Neuronal stem cell (in vitro differentiated cells): ENCODE results near the gene HIGD1C.

Experiments used
- DNase-seq: peaks from one replicate; pipeline ENCODE4 v3.0.0-alpha.2; 2013; ENCODE audit warnings: low spot score
- H2AFZ ChIP-seq: one replicate; pipeline ENCODE4 v1.6.1; 2013; ENCODE audit warnings: mild to moderate bottlenecking, low read length, inconsistent platforms
- H2AK5ac ChIP-seq: 2 replicates; pipeline ENCODE4 v1.6.1; 2013; ENCODE audit warnings: low read depth, mild to moderate bottlenecking, inconsistent platforms, low read length, moderate library complexity, mixed read lengths
- H2BK120ac ChIP-seq: 2 replicates; pipeline ENCODE4 v1.6.1; 2013; ENCODE audit warnings: low read depth, mild to moderate bottlenecking, inconsistent platforms, low read length, moderate library complexity, mixed read lengths
- H2BK12ac ChIP-seq: one replicate; pipeline ENCODE4 v1.6.1; 2013; ENCODE audit warnings: low read length, inconsistent platforms
- H2BK15ac ChIP-seq: 2 replicates; pipeline ENCODE4 v1.6.1; 2013; ENCODE audit warnings: mild to moderate bottlenecking, low read length, inconsistent platforms, mixed read lengths
- H2BK5ac ChIP-seq: one replicate; pipeline ENCODE4 v1.6.1; 2013; ENCODE audit warnings: inconsistent platforms, mild to moderate bottlenecking, low read length, moderate library complexity
- H3K14ac ChIP-seq: one replicate; pipeline ENCODE4 v1.6.1; 2013; ENCODE audit warnings: low read length, inconsistent platforms
- H3K18ac ChIP-seq: 2 replicates; pipeline ENCODE4 v1.6.1; 2013; ENCODE audit warnings: low read length, inconsistent platforms
- H3K23ac ChIP-seq: 2 replicates; pipeline ENCODE4 v1.6.1; 2013; ENCODE audit warnings: low read depth, mild to moderate bottlenecking, mixed read lengths, low read length, inconsistent platforms; ENCODE audit not compliant: poor library complexity
- H3K27ac ChIP-seq: replicated peaks from 3 replicates; pipeline ENCODE4 v1.5.1; 2013; ENCODE audit warnings: low read length, inconsistent platforms
- H3K27me3 ChIP-seq, 3 experiments: 2 replicates each; pipeline ENCODE4 v1.6.1; 2013; ENCODE audit warnings: low read length in 3 of 3, mild to moderate bottlenecking in 2 of 3, inconsistent platforms in 1 of 3, low read depth in 1 of 3, mixed read lengths in 1 of 3, moderate library complexity in 1 of 3; ENCODE audit not compliant: control insufficient read depth in 3 of 3, insufficient read depth in 3 of 3
- H3K36me3 ChIP-seq, 2 donors: replicated peaks in 1 of 2; 2 replicates each; pipeline ENCODE4 v1.6.1; 2013; ENCODE audit warnings: low read length in 2 of 2; ENCODE audit not compliant: control insufficient read depth in 2 of 2, insufficient read depth in 2 of 2
- H3K4ac ChIP-seq: 2 replicates; pipeline ENCODE4 v1.6.1; 2013; ENCODE audit warnings: inconsistent platforms, mild to moderate bottlenecking, low read length, moderate library complexity
- H3K4me1 ChIP-seq, 2 donors: 1 replicate in 1 of 2; 2 replicates in 1 of 2; pipeline ENCODE4 v1.6.1; 2013; ENCODE audit warnings: low read length in 2 of 2, low read depth in 1 of 2; ENCODE audit not compliant: control insufficient read depth in 2 of 2, insufficient read depth in 1 of 2
- H3K4me2 ChIP-seq: one replicate; pipeline ENCODE4 v1.6.1; 2013; ENCODE audit warnings: mild to moderate bottlenecking, low read length, inconsistent platforms; ENCODE audit not compliant: insufficient read depth, poor library complexity, severe bottlenecking
- H3K4me3 ChIP-seq, 2 donors: 2 replicates each; pipeline ENCODE4 v1.5.1; 2013; ENCODE audit warnings: low read length in 2 of 2, mild to moderate bottlenecking in 2 of 2, inconsistent platforms in 1 of 2, moderate library complexity in 1 of 2
- H3K79me1 ChIP-seq: one replicate; pipeline ENCODE4 v1.6.1; 2013; ENCODE audit warnings: low read depth, mild to moderate bottlenecking, inconsistent platforms, low read length, moderate library complexity
- H3K9ac ChIP-seq: one replicate; pipeline ENCODE4 v1.6.1; 2013; ENCODE audit warnings: mild to moderate bottlenecking, low read depth, low read length, inconsistent platforms; ENCODE audit not compliant: poor library complexity
- H3K9me3 ChIP-seq, 2 donors: replicated peaks in 1 of 2; 2 replicates each; pipeline versions ENCODE3 to v1.6.1; 2013; ENCODE audit warnings: low read length in 2 of 2, mild to moderate bottlenecking in 2 of 2, inconsistent platforms in 1 of 2, low read depth in 1 of 2, mixed read lengths in 1 of 2, moderate library complexity in 1 of 2; ENCODE audit not compliant: control insufficient read depth in 2 of 2, insufficient read depth in 1 of 2
- H4K8ac ChIP-seq: one replicate; pipeline ENCODE4 v1.6.1; 2013; ENCODE audit warnings: low read depth, mild to moderate bottlenecking, inconsistent platforms, low read length, moderate library complexity
- H4K91ac ChIP-seq: one replicate; pipeline ENCODE4 v1.6.1; 2013; ENCODE audit warnings: low read length, low read depth, mild to moderate bottlenecking, inconsistent platforms; ENCODE audit not compliant: poor library complexity
- WGBS, 2 donors: extraction: QIAGEN DNeasy Blood & Tissue Kit; methylation state at CpG; one replicate each; pipeline ENCODE4 v1.1.7; 2013; ENCODE audit warnings: missing lambda C conversion rate in 2 of 2, mixed read lengths in 1 of 2; ENCODE audit not compliant: insufficient read length in 2 of 2, insufficient replicate concordance in 1 of 2; ENCODE audit errors: extremely low coverage in 2 of 2; 5-methylcytosine and 5-hydroxymethylcytosine counted together

Gene HIGD1C

GRCh38 chr12:51001799-51002198 lies 49.5 kb downstream of the HIGD1C start:
- Histone ChIP-seq H3K27me3 (no peaks in the 10 kb centered on the region), H3K23ac (no peak overlapping the region), H3K27ac (no peak overlapping the region), H2BK120ac (no peak overlapping the region), H3K79me1 (peaks cover 1% of the 10 kb centered on the region), H2AK5ac (no peak overlapping the region), H3K4ac (no peak overlapping the region), H4K91ac (no peak overlapping the region), H2BK12ac (no peak overlapping the region), H3K14ac (no peak overlapping the region), H3K9ac (peak overlapping the region; percentile 44), H2BK5ac (no peak overlapping the region), H3K36me3 (peaks cover 7 to 62% of the 10 kb centered on the region in 2 donors), H3K4me1 (no peaks in the 10 kb centered on the region), H2AFZ (no peak overlapping the region), H3K4me3 (no peak overlapping the region), H3K4me2 (no peak overlapping the region), H3K9me3 (peaks cover 0 to 2% of the 10 kb centered on the region in 2 donors), H4K8ac (no peak overlapping the region), H3K18ac (no peak overlapping the region), H2BK15ac (no peak overlapping the region)
- no peak for DNase-seq
- WGBS, 2 donors: no CpG with 5 or more reads among the region's 1 CpG

- Histone ChIP-seq H2BK15ac (no peak overlapping the region), H3K79me1 (peaks cover 1% of the 10 kb centered on the region), H4K91ac (no peak overlapping the region), H3K23ac (no peak overlapping the region), H3K4me3 (no peak overlapping the region), H3K18ac (no peak overlapping the region), H3K27ac (no peak overlapping the region), H2AFZ (no peak overlapping the region), H3K9ac (no peak overlapping the region), H2AK5ac (no peak overlapping the region), H4K8ac (peak overlapping the region; percentile 43), H2BK120ac (no peak overlapping the region), H2BK5ac (no peak overlapping the region), H3K14ac (no peak overlapping the region), H3K27me3 (no peaks in the 10 kb centered on the region), H3K4me2 (no peak overlapping the region), H3K9me3 (peaks cover 0 to 2% of the 10 kb centered on the region in 2 donors), H2BK12ac (no peak overlapping the region), H3K36me3 (peaks cover 11 to 57% of the 10 kb centered on the region in 2 donors), H3K4me1 (peaks cover 0 to 3% of the 10 kb centered on the region in 2 donors), H3K4ac (no peak overlapping the region)
- no peak for DNase-seq
- no CpG with 5 or more reads among the region's 6 CpGs for WGBS, 2 donors
These were observed 52.2 kb downstream of the HIGD1C start for GRCh38 chr12:51004504-51004903.

GRCh38 chr12:51005030-51005429 lies 52.7 kb downstream of the HIGD1C start:
- no peak overlapping the region for H2BK15ac ChIP-seq
- no CpG with 5 or more reads among the region's 3 CpGs for WGBS, 2 donors
- H3K4me1 ChIP-seq: peaks cover 0 to 3% of the 10 kb centered on the region in 2 donors
- H4K8ac ChIP-seq: no peak overlapping the region
- H4K91ac ChIP-seq: no peak overlapping the region
- no peak overlapping the region for H2BK120ac ChIP-seq
- H3K27ac ChIP-seq: no peak overlapping the region
- peaks cover 1% of the 10 kb centered on the region for H3K79me1 ChIP-seq
- H2AFZ ChIP-seq: no peak overlapping the region
- H3K23ac ChIP-seq: no peak overlapping the region
- no peak overlapping the region for H3K4me3 ChIP-seq
- no peaks in the 10 kb centered on the region for H3K27me3 ChIP-seq
- no peak overlapping the region for H3K14ac ChIP-seq
- peaks cover 11 to 54% of the 10 kb centered on the region in 2 donors for H3K36me3 ChIP-seq
- H3K18ac ChIP-seq: no peak overlapping the region
- H3K9me3 ChIP-seq: peaks cover 0 to 2% of the 10 kb centered on the region in 2 donors
- H3K4ac ChIP-seq: no peak overlapping the region
- no peak overlapping the region for H3K4me2 ChIP-seq
- no peak for DNase-seq
- H2BK12ac ChIP-seq: no peak overlapping the region
- H2BK5ac ChIP-seq: no peak overlapping the region
- H3K9ac ChIP-seq: no peak overlapping the region
- no peak overlapping the region for H2AK5ac ChIP-seq

- DNase-seq: no peak
- Histone ChIP-seq H3K18ac (no peak overlapping the region), H2AFZ (no peak overlapping the region), H3K9ac (no peak overlapping the region), H3K4me1 (peaks cover 0 to 3% of the 10 kb centered on the region in 2 donors), H3K27ac (no peak overlapping the region), H2BK12ac (no peak overlapping the region), H4K91ac (no peak overlapping the region), H3K79me1 (peaks cover 1% of the 10 kb centered on the region), H4K8ac (no peak overlapping the region), H3K36me3 (peaks cover 11 to 48% of the 10 kb centered on the region in 2 donors), H3K27me3 (no peaks in the 10 kb centered on the region), H2BK120ac (no peak overlapping the region), H2AK5ac (no peak overlapping the region), H3K23ac (no peak overlapping the region), H2BK5ac (no peak overlapping the region), H3K4me2 (no peak overlapping the region), H3K9me3 (peaks cover 0 to 2% of the 10 kb centered on the region in 2 donors), H2BK15ac (no peak overlapping the region), H3K4ac (no peak overlapping the region), H3K14ac (no peak overlapping the region), H3K4me3 (no peak overlapping the region)
- no CpG with 5 or more reads among the region's 3 CpGs for WGBS, 2 donors
These were observed 53.3 kb downstream of the HIGD1C start for GRCh38 chr12:51005671-51006070.
